22Rv1 (cell line): ENCODE data around the gene PCDHGA9.

Experiments
- CTCF ChIP-seq: fragments of 450-650 bp; IDR thresholded peaks from 2 replicates; pipeline ENCODE4 v1.5.1; 2017; ENCODE audit warnings: mild to moderate bottlenecking
- ZFX ChIP-seq: fragments of 450-650 bp; IDR thresholded peaks from 2 replicates; pipeline ENCODE4 v1.6.1; 2017; ENCODE audit warnings: antibody characterized with exemption, borderline replicate concordance

- TF ChIP-seq CTCF (no peak), ZFX (no peak)
Measured at GRCh38 chr5:141434006-141434405, 31.4 kb downstream of the PCDHGA9 start.
